ENCODE results near the gene RNF121.

RNF121 gene

DNA sequence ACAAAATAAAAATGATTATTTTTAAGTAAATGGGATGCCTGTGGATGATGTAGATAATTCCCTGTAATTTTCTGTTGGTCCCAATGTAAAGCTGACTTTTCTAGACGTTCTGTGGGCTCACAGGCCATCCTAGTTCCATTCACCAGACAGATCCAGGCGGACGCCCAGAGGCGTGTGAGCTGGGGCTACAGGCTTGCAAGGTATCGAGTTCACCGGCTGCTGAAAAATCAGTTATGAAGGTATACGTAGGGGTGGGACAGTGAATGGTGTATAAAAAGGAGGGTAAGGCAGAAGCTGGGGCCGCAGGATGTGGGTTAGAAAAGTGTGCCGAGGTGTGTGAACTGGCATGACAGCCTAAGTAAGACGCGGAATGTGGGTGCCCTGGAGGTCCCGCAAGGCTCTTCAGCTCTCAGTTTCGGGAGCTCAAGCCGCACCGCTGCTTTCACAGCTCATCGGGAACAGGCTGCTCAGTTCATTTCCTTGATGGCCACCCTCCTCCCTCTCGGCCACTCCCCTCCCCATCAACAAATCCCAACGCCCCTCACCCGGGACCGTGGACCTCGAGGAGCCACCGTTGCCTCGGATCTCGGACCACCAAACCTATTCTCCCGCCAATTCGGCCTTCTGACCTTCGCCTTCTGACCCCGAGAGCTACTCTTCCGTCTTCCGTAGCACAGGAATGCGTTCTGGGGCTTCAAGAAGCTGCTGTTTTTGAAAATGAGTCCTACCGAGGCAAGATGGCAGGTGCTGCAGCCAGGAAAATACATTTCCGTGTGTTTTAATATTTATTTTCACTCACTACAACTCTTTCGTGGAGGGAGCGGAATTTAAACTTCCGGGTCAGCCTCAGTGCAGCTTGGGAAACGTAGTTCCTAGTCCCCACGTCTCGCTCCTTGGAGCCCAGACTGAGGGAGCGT is 768 bp upstream of the RNF121 start, which contains the start of gene XNDC1N:
XNDC1N (minus strand) TSS at position 775 of the 917 bp plus-strand sequence. CDS start 5,241 bp downstream, outside the sequence.
- peak within 1 kb of the TSS; percentile 82 for H3K9ac ChIP-seq (ENCODE audit: low read depth, low read length)
- peak within 1 kb of the TSS; percentile 96 for H3K4me2 ChIP-seq (ENCODE audit: insufficient read depth, low read length)
- TF ChIP-seq EZH2 (IDR thresholded peaks at IDR 0.05; ENCODE audit: borderline replicate concordance, low read depth, low read length, severe bottlenecking) = no peak
- no peak for TF ChIP-seq CTCF (IDR thresholded peaks at IDR 0.05; ENCODE audit: borderline replicate concordance, extremely low read depth, low read length, poor library complexity, severe bottlenecking)
- H3K9me3 ChIP-seq (ENCODE audit: insufficient read depth, low read length, severe bottlenecking) = no peaks in the 10 kb centered on the region
- peak within 1 kb of the TSS; percentile 78 to 90 for H3K4me3 ChIP-seq (ENCODE audit: low read depth in 1 of 2, low read length in 2 of 2)
- peaks cover 65% of the 10 kb centered on the region for H3K79me2 ChIP-seq (ENCODE audit: insufficient read depth, low read length)
- H3K4me1 ChIP-seq (ENCODE audit: insufficient read depth, low read length) = peaks cover 31% of the 10 kb centered on the region
- peak; percentile 83 for ATAC-seq (ENCODE audit: insufficient read depth, low read depth)
- H2AFZ ChIP-seq (ENCODE audit: low read depth, low read length) = peak within 1 kb of the TSS; percentile 94
- H3K27me3 ChIP-seq (ENCODE audit: insufficient read depth, low read length, poor library complexity) = no peaks in the 10 kb centered on the region
- 0 out of 2 replicates have a peak, but pooled peaks cover 4% of the 10 kb centered on the region for H4K20me1 ChIP-seq (ENCODE audit: insufficient read depth, low read length)
- no peak for DNase-seq
- peak within 1 kb of the TSS; percentile 96 for H3K27ac ChIP-seq (ENCODE audit: low read length)
- H3K36me3 ChIP-seq (ENCODE audit: insufficient read depth, low read length) = peaks cover 15% of the 10 kb centered on the region

DNA sequence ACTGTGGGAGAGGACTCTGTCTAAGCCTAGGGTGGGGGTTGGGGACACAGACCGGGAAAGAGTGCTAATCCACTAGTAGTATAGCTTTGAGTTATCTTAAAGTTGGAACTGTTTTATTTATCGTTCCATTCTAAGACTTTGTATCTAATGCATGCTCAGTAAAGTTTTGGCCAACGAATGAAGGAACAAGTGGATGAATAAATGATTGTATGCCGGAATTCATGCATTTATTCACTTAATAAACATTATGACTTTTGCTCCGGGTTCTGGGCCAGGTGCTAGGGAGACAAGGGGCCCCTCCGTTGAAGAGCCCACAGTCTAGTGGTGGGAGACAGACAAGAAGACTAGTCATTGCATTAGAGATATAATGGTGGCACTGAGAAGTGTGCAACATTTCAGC is 645 bp downstream of the RNF121 start:
- ATAC-seq (ENCODE audit: insufficient read depth, low read depth) (no peak), DNase-seq (no peak)
- H3K4me1 ChIP-seq (ENCODE audit: insufficient read depth, low read length) = peaks cover 31% of the 10 kb centered on the region
- H3K4me3 ChIP-seq (ENCODE audit: low read depth in 1 of 2, low read length in 2 of 2) = peak overlapping the region; percentile 78 to 90
- H4K20me1 ChIP-seq (ENCODE audit: insufficient read depth, low read length) = 0 out of 2 replicates have a peak, but pooled peaks cover 5% of the 10 kb centered on the region
- H2AFZ ChIP-seq (ENCODE audit: low read depth, low read length) = peak overlapping the region; percentile 94
- H3K36me3 ChIP-seq (ENCODE audit: insufficient read depth, low read length) = peaks cover 12% of the 10 kb centered on the region
- no peaks in the 10 kb centered on the region for H3K27me3 ChIP-seq (ENCODE audit: insufficient read depth, low read length, poor library complexity)
- TF ChIP-seq CTCF (IDR thresholded peaks at IDR 0.05; ENCODE audit: borderline replicate concordance, extremely low read depth, low read length, poor library complexity, severe bottlenecking) = no peak
- TF ChIP-seq EZH2 (IDR thresholded peaks at IDR 0.05; ENCODE audit: borderline replicate concordance, low read depth, low read length, severe bottlenecking) = no peak
- peaks cover 78% of the 10 kb centered on the region for H3K79me2 ChIP-seq (ENCODE audit: insufficient read depth, low read length)
- peak overlapping the region; percentile 96 for H3K27ac ChIP-seq (ENCODE audit: low read length)
- peak overlapping the region; percentile 82 for H3K9ac ChIP-seq (ENCODE audit: low read depth, low read length)
- H3K9me3 ChIP-seq (ENCODE audit: insufficient read depth, low read length, severe bottlenecking) = no peaks in the 10 kb centered on the region
- H3K4me2 ChIP-seq (ENCODE audit: insufficient read depth, low read length) = peak overlapping the region; percentile 96

DNA sequence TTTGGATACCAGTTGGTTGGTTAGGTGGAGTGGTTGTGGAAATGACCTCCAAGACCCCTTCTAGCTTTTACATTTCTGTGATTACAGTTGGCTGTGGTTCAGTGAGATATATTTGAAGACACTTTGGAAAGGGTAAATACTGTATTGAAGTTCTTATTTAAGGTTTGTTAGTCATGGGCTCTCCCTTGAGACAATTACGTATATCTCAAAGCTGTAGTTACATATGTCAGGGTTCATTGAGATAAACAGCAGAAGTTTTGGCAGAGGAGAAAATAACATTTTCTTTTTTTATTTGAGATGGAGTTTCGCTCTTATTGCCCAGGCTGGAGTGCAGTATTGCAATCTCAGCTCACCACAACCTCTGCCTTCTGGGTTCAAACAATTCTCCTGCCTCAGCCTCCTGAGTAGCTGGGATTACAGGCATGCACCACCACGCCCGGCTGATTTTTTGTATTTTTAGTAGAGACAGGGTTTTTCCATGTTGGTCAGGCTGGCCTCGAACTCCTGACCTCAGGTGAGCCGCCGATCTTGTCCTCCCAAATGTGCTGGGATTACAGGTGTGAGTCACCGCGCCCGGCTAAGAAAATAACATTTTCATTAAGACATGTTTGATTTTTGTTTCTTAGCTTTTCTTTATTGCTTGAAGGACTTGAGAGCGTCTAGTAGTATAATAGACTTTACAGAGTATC is 1.9 kb downstream of the RNF121 start:
- H3K9me3 ChIP-seq (ENCODE audit: insufficient read depth, low read length, severe bottlenecking) = no peaks in the 10 kb centered on the region
- peaks cover 10% of the 10 kb centered on the region; the same call in 1 of the 2 replicates for H4K20me1 ChIP-seq (ENCODE audit: insufficient read depth, low read length)
- H3K4me2 ChIP-seq (ENCODE audit: insufficient read depth, low read length) = peak overlapping the region; percentile 96
- peak overlapping the region; percentile 82; the same call in 1 of the 2 replicates for H3K9ac ChIP-seq (ENCODE audit: low read depth, low read length)
- DNase-seq = no peak
- ATAC-seq (ENCODE audit: insufficient read depth, low read depth) = no peak
- TF ChIP-seq CTCF (IDR thresholded peaks at IDR 0.05; ENCODE audit: borderline replicate concordance, extremely low read depth, low read length, poor library complexity, severe bottlenecking) (no peak), EZH2 (IDR thresholded peaks at IDR 0.05; ENCODE audit: borderline replicate concordance, low read depth, low read length, severe bottlenecking) (no peak)
- no peak overlapping the region for H3K27ac ChIP-seq (ENCODE audit: low read length)
- H2AFZ ChIP-seq (ENCODE audit: low read depth, low read length) = no peak overlapping the region
- peak overlapping the region in 1 of 2 experiments; percentile 90; a peak in 2 of 4 replicates for H3K4me3 ChIP-seq (ENCODE audit: low read depth in 1 of 2, low read length in 2 of 2)
- no peaks in the 10 kb centered on the region for H3K27me3 ChIP-seq (ENCODE audit: insufficient read depth, low read length, poor library complexity)
- H3K79me2 ChIP-seq (ENCODE audit: insufficient read depth, low read length) = peaks cover 89% of the 10 kb centered on the region
- H3K4me1 ChIP-seq (ENCODE audit: insufficient read depth, low read length) = peaks cover 31% of the 10 kb centered on the region
- H3K36me3 ChIP-seq (ENCODE audit: insufficient read depth, low read length) = peaks cover 8% of the 10 kb centered on the region

Measured in DND-41 (cell line).